Prostate gland (tissue), 2 donors: ENCODE measurements around the gene PHPT1.
"Not testable (repeated sequence)": the region's sequence is repeated elsewhere in the genome, so short reads cannot be mapped to it uniquely, and the experiment has no call there.

Experiments used
- POLR2A ChIP-seq: fragments of 450-650 bp; IDR thresholded peaks from one replicate; pipeline ENCODE4 v1.6.1; 2016; ENCODE audit warnings: antibody characterized with exemption, mild to moderate bottlenecking
- POLR2AphosphoS5 ChIP-seq: sonication (generic); formaldehyde crosslinking; IDR thresholded peaks from one replicate; pipeline ENCODE4 v1.6.1; 2017; ENCODE audit warnings: antibody characterized with exemption
- TF ChIP-seq, protein P1 (sequence below), 4 experiments: fragments of 200-600 bp in 2 of 4; fragments of 450-650 bp in 2 of 4; sonication (generic) in 2 of 4; IDR thresholded peaks; 1 replicate in 3 of 4; 2 replicates in 1 of 4; pipeline ENCODE4 v1.5.1; 2016 to 2019; ENCODE audit warnings: antibody characterized with exemption in 4 of 4, mild to moderate bottlenecking in 2 of 4, moderate library complexity in 2 of 4

DNA sequence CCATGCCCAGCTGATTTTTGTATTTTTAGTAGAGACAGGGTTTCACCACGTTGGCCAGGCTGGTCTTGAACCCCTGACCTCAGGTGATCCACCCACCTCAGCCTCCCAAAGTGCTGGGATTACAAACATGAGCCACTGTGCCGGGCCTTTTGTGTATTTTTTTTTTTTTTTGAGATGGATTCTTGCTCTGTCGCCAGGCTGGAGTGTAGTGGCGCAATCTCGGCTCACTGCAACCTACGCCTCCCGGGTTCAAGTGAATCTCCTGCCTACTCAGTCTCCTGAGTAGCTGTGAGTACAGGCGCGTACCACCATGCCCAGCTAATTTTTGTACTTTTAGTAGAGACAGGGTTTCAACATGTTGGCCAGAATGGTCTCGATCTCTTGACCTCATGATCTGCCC is 34.5 kb downstream of the PHPT1 start:
- not testable (repeated sequence) for TF ChIP-seq POLR2A, POLR2AphosphoS5
- TF ChIP-seq, protein P1, sequence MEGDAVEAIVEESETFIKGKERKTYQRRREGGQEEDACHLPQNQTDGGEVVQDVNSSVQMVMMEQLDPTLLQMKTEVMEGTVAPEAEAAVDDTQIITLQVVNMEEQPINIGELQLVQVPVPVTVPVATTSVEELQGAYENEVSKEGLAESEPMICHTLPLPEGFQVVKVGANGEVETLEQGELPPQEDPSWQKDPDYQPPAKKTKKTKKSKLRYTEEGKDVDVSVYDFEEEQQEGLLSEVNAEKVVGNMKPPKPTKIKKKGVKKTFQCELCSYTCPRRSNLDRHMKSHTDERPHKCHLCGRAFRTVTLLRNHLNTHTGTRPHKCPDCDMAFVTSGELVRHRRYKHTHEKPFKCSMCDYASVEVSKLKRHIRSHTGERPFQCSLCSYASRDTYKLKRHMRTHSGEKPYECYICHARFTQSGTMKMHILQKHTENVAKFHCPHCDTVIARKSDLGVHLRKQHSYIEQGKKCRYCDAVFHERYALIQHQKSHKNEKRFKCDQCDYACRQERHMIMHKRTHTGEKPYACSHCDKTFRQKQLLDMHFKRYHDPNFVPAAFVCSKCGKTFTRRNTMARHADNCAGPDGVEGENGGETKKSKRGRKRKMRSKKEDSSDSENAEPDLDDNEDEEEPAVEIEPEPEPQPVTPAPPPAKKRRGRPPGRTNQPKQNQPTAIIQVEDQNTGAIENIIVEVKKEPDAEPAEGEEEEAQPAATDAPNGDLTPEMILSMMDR (IDR thresholded peaks at IDR 0.05), result not testable (repeated sequence)
